GM12865 (cell line): ENCODE data around the gene MAN2B1.
"Not testable (repeated sequence)": the region's sequence is repeated elsewhere in the genome, so short reads cannot be mapped to it uniquely, and the experiment has no call there.

Experiments used
- DNase-seq: peaks from one replicate; pipeline ENCODE4 v3.0.0; 2010; ENCODE audit warnings: low read depth
- H3K4me3 ChIP-seq: 2 replicates; pipeline ENCODE4 v1.5.1; 2011; ENCODE audit warnings: mild to moderate bottlenecking, low read depth, low read length, control low read depth
- CTCF ChIP-seq: IDR thresholded peaks from 2 replicates; pipeline ENCODE4 v1.5.1; 2011; ENCODE audit warnings: low read length, control low read depth, low read depth, inconsistent platforms; ENCODE audit not compliant: insufficient read depth; ENCODE audit errors: missing control alignments

Gene MAN2B1

DNA sequence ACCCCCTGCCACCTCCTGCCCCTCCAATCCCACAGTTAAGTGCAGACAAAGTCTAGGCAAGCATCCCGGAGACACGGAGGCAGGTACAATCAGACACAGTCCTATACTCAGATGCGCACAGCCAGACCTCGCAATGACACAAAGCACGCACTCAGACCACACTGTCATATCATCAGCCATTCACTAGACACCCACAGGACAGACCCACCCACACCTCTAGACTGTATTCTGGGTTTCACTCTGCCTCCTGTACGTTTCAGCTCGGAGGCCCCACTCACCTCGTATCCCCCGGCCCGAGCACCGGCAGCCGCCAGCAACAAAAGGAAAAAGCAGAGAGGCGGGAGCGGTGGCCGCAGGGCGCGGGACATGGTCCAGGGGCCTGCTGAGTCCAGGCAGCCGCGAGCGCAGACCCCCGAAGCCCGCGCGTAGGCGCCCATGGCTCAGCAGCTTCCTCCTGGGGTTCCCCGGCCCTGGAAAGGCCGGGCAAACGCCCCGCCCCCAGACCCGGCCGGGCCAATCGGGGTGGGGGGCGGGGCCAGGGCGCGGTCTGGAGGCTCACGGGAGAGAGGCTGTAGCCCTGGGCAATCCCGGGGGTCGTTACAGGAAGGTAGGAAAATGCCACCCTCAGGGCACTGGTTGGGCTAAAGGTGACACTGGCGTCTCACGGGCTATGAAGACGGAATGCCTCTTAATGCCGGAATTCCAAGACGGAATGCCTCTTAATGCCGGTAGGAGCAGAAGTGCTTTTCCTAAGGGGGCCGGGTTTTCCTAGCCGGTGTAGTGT lies at the start of gene MAN2B1, which contains the start of gene WDR83:
TSS of gene MAN2B1 (minus strand) at position 478 of the 784 bp plus-strand sequence. CDS start at position 437, 41 bp downstream.
TSS of gene WDR83 (plus strand) at position 543 of the 784 bp plus-strand sequence. CDS start 2,984 bp downstream, outside the sequence.
- DNase-seq: peak; percentile 83
- H3K4me3 ChIP-seq: peak within 1 kb of the TSS; percentile 81
- TF ChIP-seq CTCF: no peak

DNA sequence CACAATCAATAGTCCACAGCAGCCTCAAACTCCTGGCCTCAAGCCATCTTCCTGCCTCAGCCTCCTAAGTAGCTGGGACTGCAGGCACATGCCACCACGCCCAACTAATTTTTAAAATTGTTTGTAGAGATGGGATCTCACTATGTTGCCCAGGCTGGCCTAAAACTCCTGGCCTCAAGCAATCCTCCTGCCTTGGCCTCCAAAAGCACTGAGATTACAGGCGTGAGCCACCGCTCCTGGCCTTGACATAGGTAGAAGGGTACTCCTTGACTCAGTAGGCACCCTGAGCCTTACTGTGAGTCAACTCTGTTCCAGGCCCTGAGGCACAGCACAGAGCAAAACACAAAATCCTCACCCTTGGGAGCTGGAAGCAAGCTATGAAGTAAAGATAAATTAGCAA lies 49.4 kb upstream of the MAN2B1 start:
- DNase-seq: no peak
- TF ChIP-seq CTCF: no peak
- no peak overlapping the region for H3K4me3 ChIP-seq

DNA sequence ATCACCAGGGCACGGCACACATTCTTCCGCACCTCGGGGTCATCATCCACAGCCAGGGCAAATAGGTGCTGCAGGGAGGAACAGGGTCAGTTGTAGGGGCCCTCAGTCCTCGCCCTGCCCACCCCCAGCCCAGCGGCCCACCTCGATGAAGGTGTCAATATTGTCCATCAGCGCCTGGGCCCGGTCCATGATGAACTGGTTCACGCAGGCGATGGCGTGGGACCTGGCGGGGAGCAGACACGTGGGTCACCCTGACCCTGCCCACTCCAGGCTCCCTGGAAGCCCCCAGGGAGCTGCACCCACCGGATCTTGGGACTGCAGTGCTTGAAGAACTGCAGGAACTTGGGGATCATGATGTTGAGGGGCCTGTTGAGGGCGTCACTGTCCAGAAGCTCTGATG lies 48.6 kb upstream of the MAN2B1 start:
- no peak for DNase-seq
- no peak for TF ChIP-seq CTCF
- H3K4me3 ChIP-seq: no peak overlapping the region

DNA sequence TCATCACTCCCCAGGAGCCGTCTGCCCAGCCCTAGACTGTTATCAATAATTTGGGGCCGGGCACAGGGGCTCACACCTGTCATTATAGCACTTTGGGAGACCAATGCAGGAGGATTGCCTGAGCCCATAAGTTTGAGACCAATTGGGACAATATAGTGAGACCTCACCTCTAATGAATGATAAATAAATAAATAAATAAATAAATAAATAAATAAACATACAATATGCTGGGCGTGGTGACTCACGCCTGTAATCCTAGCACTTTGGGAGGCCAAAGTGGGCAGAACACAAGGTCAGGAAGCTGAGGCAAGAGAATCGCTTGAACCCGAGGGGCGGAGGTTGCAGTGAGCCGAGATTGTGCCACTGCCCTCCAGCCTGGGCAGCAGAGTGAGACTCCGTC lies 46.8 kb upstream of the MAN2B1 start:
- H3K4me3 ChIP-seq, DNase-seq: not testable (repeated sequence)

GRCh38 chr19:12712077-12712476 lies 45.5 kb upstream of the MAN2B1 start:
- not testable (repeated sequence) for DNase-seq, H3K4me3 ChIP-seq

- TF ChIP-seq CTCF: no peak
- H3K4me3 ChIP-seq: no peak overlapping the region
- DNase-seq: no peak
These were observed 44.6 kb upstream of the MAN2B1 start for GRCh38 chr19:12711187-12711586.

DNA sequence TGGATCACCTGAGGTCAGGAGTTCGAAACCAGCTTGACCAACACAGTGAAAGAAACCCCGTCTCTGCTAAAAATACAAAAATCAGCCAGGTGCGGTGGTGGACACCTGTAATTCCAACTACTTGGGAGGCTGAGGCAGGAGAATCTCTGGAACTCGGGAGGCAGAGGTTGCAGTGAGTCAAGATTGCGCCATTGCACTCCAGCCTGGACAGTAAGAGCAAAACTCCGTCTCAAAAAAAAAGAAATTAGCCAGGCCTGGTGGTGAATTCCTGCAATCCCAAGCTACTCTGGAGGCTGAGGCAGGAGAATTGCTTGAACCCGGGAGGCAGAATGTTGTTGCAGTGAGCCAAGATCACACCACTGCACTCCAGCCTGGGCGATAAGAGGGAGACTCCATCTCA lies 42.1 kb upstream of the MAN2B1 start:
- DNase-seq: no peak
- TF ChIP-seq CTCF: no peak
- no peak overlapping the region for H3K4me3 ChIP-seq

- no peak overlapping the region for H3K4me3 ChIP-seq
- TF ChIP-seq CTCF: no peak
- DNase-seq: no peak
These were observed 39.8 kb upstream of the MAN2B1 start for GRCh38 chr19:12706332-12706718.
